Gastrocnemius medialis (tissue), 4 donors: ENCODE results near the gene CHIC2.

Experiments
- CTCF ChIP-seq, 5 experiments: fragments of 450-650 bp in 3 of 5; fragments of 200-600 bp in 2 of 5; sonication (generic) in 2 of 5; IDR thresholded peaks in 4 of 5; conservative IDR thresholded peaks in 1 of 5; 1 replicate in 4 of 5; 2 replicates in 1 of 5; pipeline ENCODE4 v1.5.1; 2016 to 2019; ENCODE audit warnings: antibody characterized with exemption in 5 of 5, mild to moderate bottlenecking in 3 of 5, moderate library complexity in 3 of 5
- POLR2A ChIP-seq, 2 donors: fragments of 450-650 bp; IDR thresholded peaks; one replicate each; pipeline ENCODE4 v1.6.1; 2017; ENCODE audit warnings: antibody characterized with exemption in 2 of 2, mild to moderate bottlenecking in 2 of 2, moderate library complexity in 2 of 2

- no peak for TF ChIP-seq CTCF (IDR thresholded peaks at IDR 0.05 in 4 of 5, conservative IDR thresholded peaks at IDR 0.05 in 1 of 5)
- TF ChIP-seq POLR2A (IDR thresholded peaks at IDR 0.05) = no peak
These were observed 82.8 kb downstream of the CHIC2 start for GRCh38 chr4:53981567-53981966.
